NCI-H2081 (cell line): Measurements from ENCODE around the gene NR3C2.
A peak's percentile ranks its signal among the peaks of the same experiment; 100 is the strongest.
"Not testable (repeated sequence)": the region's sequence is repeated elsewhere in the genome, so short reads cannot be mapped to it uniquely, and the experiment has no call there.

Experiments
- DNase-seq, 2 experiments: peaks; one replicate each; lab custom pipeline; 2025; lab: John Stamatoyannopoulos, UW

NR3C2 gene

GRCh38 chr4:148216321-148216720, 225.9 kb downstream of the NR3C2 start:
- no peak for DNase-seq

GRCh38 chr4:148215202-148215601, 227.0 kb downstream of the NR3C2 start:
- DNase-seq = no peak

DNA sequence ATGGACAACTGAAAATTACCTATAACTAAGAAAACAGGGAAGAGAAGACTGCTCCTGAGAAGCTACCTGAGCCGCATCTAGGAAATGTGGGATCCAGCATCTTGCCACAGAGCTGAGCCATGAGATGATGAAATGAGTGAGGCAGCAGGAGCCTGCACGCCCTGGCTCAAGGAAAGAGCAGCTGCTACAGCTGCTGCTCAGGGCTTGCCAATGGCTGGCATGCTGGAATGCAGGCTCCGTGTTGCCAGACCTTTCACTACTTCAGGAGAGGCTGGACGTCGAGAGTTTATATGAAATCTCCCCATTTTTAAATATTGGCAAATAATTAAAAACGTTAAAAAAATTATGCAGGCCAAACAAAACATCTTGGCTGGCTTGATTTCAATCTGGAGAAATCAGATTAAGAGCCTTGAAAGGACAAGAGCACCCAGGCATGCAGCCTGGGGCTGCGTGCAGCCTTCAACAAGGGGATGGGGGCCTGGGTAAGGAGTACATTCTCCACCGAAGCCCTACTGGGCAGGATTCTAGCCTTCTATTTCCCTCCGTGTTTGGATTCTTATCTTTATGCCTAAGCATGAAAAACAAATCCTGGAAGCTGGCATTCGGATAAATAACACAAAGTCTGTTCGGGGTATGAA, 227.6 kb downstream of the NR3C2 start:
- DNase-seq = no peak

GRCh38 chr4:148211533-148211932, 230.7 kb downstream of the NR3C2 start:
- DNase-seq = no peak

- no peak for DNase-seq
Observed at GRCh38 chr4:148210661-148211060, 231.6 kb downstream of the NR3C2 start.

GRCh38 chr4:148207068-148207467, 235.1 kb downstream of the NR3C2 start:
- no peak for DNase-seq

- DNase-seq = no peak
Observed at GRCh38 chr4:148205476-148205875, 236.7 kb downstream of the NR3C2 start.

GRCh38 chr4:148204892-148205291, 237.3 kb downstream of the NR3C2 start:
- DNase-seq = no peak

- no peak for DNase-seq
Observed at GRCh38 chr4:148204171-148204570, 238.0 kb downstream of the NR3C2 start.

- peak in 1 of 2 experiments; percentile 34 for DNase-seq
Observed at GRCh38 chr4:148203056-148203898, 238.9 kb downstream of the NR3C2 start.

DNA sequence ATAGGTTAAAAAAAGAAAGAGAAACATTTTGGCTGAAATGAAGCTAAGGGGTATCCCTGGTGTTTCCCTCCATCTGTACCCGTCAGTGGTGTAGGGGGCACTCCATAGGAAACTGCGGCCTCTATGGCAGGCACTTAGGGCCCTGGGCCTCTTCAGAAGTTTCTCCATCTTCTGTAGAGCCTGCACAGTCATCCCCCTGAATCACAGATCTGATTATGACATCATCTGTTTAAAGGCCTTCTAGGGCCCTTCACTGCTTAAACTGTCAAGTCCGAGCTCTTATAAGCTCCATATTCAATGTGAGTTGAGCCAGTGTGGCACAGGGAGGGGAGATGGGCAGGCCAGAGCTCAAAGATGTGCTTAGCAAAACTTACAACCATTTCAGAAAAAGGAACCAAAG, 241.3 kb downstream of the NR3C2 start:
- no peak for DNase-seq

DNA sequence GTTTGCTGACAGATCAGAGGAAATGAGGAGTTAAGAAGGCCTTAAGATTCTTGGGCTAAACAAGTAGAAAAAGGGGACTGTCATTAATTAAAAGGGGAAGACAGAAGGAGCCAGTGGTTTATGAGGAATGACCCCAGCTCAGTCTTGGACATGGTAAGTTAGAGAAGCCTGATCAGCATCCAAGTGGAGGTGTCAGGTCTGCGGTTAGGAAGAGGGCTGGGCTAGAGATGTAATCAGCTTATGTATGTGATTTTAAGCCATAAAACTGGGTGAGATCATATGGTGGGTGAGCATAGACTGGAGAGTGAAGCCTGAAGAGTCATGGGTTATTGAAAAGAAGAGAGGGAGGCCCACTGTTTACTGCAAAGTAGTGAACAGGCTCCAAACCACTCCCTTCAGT, 246.1 kb downstream of the NR3C2 start:
- DNase-seq = no peak

- DNase-seq = no peak
Observed at GRCh38 chr4:148192526-148192925, 249.7 kb downstream of the NR3C2 start.

DNA sequence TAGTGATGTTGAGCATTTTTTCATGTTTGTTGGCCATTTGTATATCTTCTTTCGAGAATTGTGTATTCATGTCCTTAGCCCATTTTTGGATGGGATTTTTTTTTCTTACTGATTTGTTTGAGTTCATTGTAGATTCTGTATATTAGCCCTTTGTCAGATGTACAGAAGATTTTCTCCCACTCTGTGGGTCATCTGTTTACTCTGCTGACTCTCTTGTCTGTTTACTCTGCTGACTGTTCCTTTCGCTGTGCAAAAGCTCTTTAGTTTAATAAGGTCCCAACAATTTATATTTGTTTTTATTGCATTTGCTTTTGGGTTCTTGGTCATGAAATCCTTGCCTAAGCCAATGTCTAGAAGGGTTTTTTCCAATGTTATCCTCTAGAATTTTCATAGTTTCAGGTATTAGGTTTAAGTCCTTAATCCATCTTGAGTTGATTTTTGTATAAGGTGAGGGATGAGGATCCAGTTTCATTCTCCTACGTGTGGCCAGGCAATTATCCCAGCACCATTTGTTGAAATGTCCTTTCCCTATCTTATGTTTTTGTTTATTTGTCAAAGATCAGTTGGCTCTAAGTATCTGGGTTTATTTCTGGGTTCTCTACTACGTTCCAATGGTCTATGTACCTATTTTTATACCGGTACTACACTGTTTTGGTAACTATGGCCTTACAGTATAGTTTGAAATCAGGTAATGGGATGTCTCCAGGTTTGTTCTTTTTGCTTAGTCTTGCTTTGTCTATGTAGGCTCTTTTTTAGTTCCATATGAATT, 254.6 kb downstream of the NR3C2 start:
- DNase-seq = not testable (repeated sequence)

GRCh38 chr4:148184922-148185321, 257.3 kb downstream of the NR3C2 start:
- no peak for DNase-seq

DNA sequence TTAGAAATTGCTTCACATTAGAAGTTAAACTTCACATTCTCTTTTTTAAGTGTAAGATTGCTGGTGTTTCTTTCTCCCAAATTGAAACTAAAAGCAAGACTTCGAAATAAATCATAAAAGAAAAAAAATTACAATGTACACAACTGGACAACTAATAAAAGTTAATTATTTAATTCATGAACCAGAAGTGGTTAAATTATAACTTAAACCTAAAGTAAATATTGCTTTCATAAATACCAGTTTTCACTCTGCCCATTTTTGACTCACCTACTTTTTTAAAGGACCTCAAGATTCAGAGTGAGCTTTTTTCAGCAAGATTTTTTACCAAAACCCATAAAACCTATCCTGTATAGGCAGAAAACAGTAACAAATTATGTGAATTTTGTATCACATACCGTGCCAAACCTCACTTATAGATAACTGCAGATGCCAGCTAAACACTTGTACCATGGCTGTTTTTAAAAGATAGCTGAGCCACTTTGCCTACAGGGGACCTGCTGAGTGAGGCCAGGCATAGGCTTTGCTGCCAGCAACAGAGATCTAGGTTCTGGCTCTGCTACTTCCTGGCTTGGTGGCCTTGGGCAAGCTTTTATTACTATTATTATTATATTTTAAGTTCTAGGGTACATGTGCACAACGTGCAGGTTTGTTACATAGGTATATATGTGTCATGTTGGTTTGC, 259.8 kb downstream of the NR3C2 start:
- no peak for DNase-seq

DNA sequence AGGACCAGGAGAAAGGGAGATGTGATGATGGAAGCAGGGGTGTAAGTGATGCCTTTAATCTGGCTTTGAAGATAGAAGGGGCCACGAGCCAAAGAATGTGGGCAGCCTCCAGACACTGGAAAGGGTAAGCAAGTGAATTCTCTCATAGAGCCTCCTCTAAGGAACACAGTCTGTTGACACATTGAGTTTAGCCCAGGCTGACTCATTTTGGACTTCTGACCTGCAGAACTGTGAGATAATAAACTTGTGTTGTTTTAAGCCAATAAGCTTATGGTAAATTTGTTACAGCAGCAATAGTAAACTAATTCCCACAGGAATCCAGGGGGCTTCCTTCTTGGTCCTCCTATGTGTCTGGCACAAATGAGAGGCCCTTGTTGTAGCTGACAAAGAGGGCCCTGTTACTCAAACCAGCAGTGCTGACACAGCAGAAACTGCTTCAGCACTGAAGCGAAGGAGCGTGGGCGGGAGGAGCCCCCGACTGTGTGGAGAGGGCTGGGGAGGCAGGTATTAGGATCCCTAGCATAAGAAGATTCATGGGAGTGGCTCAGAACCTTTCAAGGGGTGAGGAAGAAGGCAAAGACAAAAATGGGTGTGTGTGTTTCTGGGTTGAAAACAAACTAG, 268.7 kb downstream of the NR3C2 start:
- no peak for DNase-seq

- DNase-seq = no peak
Observed at GRCh38 chr4:148171596-148171995, 270.6 kb downstream of the NR3C2 start.

GRCh38 chr4:148170408-148171365, 271.5 kb downstream of the NR3C2 start:
- no peak for DNase-seq

DNA sequence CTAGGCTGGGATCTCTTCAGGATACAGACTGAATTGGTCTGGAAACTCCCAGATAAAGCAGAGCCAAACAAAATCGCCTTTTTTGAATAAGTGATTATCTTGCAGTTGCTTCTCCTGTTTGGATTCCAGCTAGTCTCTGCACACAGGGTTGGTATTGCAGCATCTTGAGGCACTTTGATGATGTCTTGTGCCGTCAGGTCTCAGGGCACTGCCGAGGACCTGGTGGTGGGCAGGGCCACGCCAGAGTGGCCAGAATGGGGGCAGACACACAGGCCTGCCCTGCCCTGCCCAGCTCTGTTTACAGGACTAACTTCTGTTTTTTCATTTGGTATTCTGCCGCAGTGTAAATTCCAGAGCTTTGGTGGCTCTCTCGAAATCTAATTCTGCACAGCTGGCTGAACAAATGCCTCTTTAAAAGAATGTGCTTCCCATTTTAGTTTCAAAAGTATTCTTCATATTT, 276.1 kb downstream of the NR3C2 start:
- DNase-seq = no peak
